Activated naive CD4-positive, alpha-beta T cell treated with anti-CD3 and anti-CD28 coated beads for 36 hours (primary cell): ENCODE results near the gene SPR. TPM values are rescaled to one million over a fixed set of nuclear protein-coding genes. Genes with fewer than 3 reads are reported as not detected.

ENCODE experiments used
- CTCF ChIA-PET: fragments of 350-600 bp; sonication (Branson Sonifier 250); formaldehyde crosslinking; loops from one replicate; lab custom pipeline; 2021; ENCODE audit warnings: antibody characterized with exemption; lab: Charles Lee
- DNase-seq: peaks from one replicate; pipeline ENCODE4 v3.0.0-alpha.2; 2020
- H3K27ac Mint-ChIP-seq: one replicate; pipeline ENCODE4 v1.8.0; 2021; ENCODE audit warnings: mild to moderate bottlenecking, mixed read lengths
- H3K27me3 Mint-ChIP-seq: one replicate; pipeline ENCODE4 v1.8.0; 2021; ENCODE audit warnings: low read depth, mixed read lengths
- H3K36me3 Mint-ChIP-seq: one replicate; pipeline ENCODE4 v1.8.0; 2021; ENCODE audit warnings: low read depth, mixed read lengths
- H3K4me1 Mint-ChIP-seq: one replicate; pipeline ENCODE4 v1.8.0; 2021; ENCODE audit warnings: low read depth, mixed read lengths
- H3K4me3 Mint-ChIP-seq: one replicate; pipeline ENCODE4 v1.8.0; 2021; ENCODE audit warnings: mild to moderate bottlenecking, moderate library complexity, mixed read lengths
- H3K9me3 Mint-ChIP-seq: one replicate; pipeline ENCODE4 v1.8.0; 2021; ENCODE audit warnings: mixed read lengths
- intact Hi-C: fragments of 100-400 bp; cut with micrococcal nuclease; formaldehyde crosslinking; loops from one replicate; pipeline ENCODE4 v1.15.1; 2023
- total RNA-seq, 2 experiments: library from RNA; stranded (reverse); gene quantifications; one replicate each; pipeline ENCODE4 v1.2.3, GENCODE V29; 2021

Gene SPR
- total RNA-seq, 2 experiments from 2014 or later, result 8.4 to 8.7 TPM

- Mint-ChIP-seq H3K36me3 (no peaks in the 10 kb centered on the region), H3K4me1 (peaks cover 30% of the 10 kb centered on the region), H3K27ac (no peak overlapping the region), H3K27me3 (peaks cover 73% of the 10 kb centered on the region), H3K9me3 (no peaks in the 10 kb centered on the region), H3K4me3 (peak overlapping the region; percentile 58)
- DNase-seq, result no peak
- CTCF ChIA-PET, result interaction anchor here (0.5 to 1.4 kb wide), 3 partner anchors 56 to 299 kb away, joined by 3 to 4 read pairs (median 3); no protein-coding TSS in a partner anchor
- intact Hi-C loops, result loop anchor here (1.0 to 5.0 kb wide), 6 partner anchors 7 to 771 kb away; partner anchors contain the start of genes CYP26B1 and SFXN5
These were observed 30.8 kb downstream of the SPR start for GRCh38 chr2:72917877-72918553.

- Mint-ChIP-seq H3K27ac (no peak overlapping the region), H3K4me3 (no peak overlapping the region), H3K9me3 (no peaks in the 10 kb centered on the region), H3K36me3 (no peaks in the 10 kb centered on the region), H3K27me3 (peaks cover 68% of the 10 kb centered on the region), H3K4me1 (peaks cover 32% of the 10 kb centered on the region)
- intact Hi-C loops, result loop anchor here (5.0 kb wide), 1 partner anchor 772 kb away; the partner anchor contains the start of gene CYP26B1
- no peak for DNase-seq
- CTCF ChIA-PET, result no interaction called here
These were observed 32.5 kb downstream of the SPR start for GRCh38 chr2:72919414-72920317.

GRCh38 chr2:72920318-72921087 lies 33.3 kb downstream of the SPR start:
- intact Hi-C loops, result no loop called here
- peak overlapping the region; percentile 55 for H3K4me3 Mint-ChIP-seq
- no peak for DNase-seq
- H3K27me3 Mint-ChIP-seq, result peaks cover 66% of the 10 kb centered on the region
- H3K4me1 Mint-ChIP-seq, result peaks cover 28% of the 10 kb centered on the region
- H3K27ac Mint-ChIP-seq, result no peak overlapping the region
- CTCF ChIA-PET, result no interaction called here
- H3K9me3 Mint-ChIP-seq, result no peaks in the 10 kb centered on the region
- no peaks in the 10 kb centered on the region for H3K36me3 Mint-ChIP-seq

GRCh38 chr2:72921088-72921851 lies 34.1 kb downstream of the SPR start:
- no peak for DNase-seq
- H3K9me3 Mint-ChIP-seq, result no peaks in the 10 kb centered on the region
- intact Hi-C loops, result no loop called here
- no peak overlapping the region for H3K4me3 Mint-ChIP-seq
- H3K27me3 Mint-ChIP-seq, result peaks cover 66% of the 10 kb centered on the region
- no peaks in the 10 kb centered on the region for H3K36me3 Mint-ChIP-seq
- CTCF ChIA-PET, result no interaction called here
- no peak overlapping the region for H3K27ac Mint-ChIP-seq
- peaks cover 26% of the 10 kb centered on the region for H3K4me1 Mint-ChIP-seq

- Mint-ChIP-seq H3K4me3 (no peak overlapping the region), H3K4me1 (peaks cover 22% of the 10 kb centered on the region), H3K27me3 (peaks cover 62% of the 10 kb centered on the region), H3K27ac (no peak overlapping the region), H3K36me3 (no peaks in the 10 kb centered on the region), H3K9me3 (no peaks in the 10 kb centered on the region)
- CTCF ChIA-PET, result no interaction called here
- intact Hi-C loops, result no loop called here
- DNase-seq, result no peak
These were observed 34.6 kb downstream of the SPR start for GRCh38 chr2:72921853-72922252.

- Mint-ChIP-seq H3K27me3 (peaks cover 54% of the 10 kb centered on the region), H3K9me3 (no peaks in the 10 kb centered on the region), H3K36me3 (no peaks in the 10 kb centered on the region), H3K4me3 (no peak overlapping the region), H3K27ac (no peak overlapping the region), H3K4me1 (peaks cover 14% of the 10 kb centered on the region)
- no peak for DNase-seq
- CTCF ChIA-PET, result interaction anchor here (1.6 kb wide), 1 partner anchor 31 kb away, joined by 4 read pairs; no protein-coding TSS in a partner anchor
- intact Hi-C loops, result no loop called here
These were observed 36.7 kb downstream of the SPR start for GRCh38 chr2:72923833-72924352.

GRCh38 chr2:72924353-72925240 lies 37.4 kb downstream of the SPR start:
- CTCF ChIA-PET, result interaction anchor here (0.9 to 2.2 kb wide), 3 partner anchors 31 to 287 kb away, joined by 4 read pairs; no protein-coding TSS in a partner anchor
- intact Hi-C loops, result loop anchor here (1.0 kb wide), 1 partner anchor 7 kb away; the partner anchor contains the start of gene EMX1
- Mint-ChIP-seq H3K36me3 (no peaks in the 10 kb centered on the region), H3K4me1 (peaks cover 10% of the 10 kb centered on the region), H3K9me3 (no peaks in the 10 kb centered on the region), H3K27ac (no peak overlapping the region), H3K4me3 (no peak overlapping the region), H3K27me3 (peaks cover 47% of the 10 kb centered on the region)
- DNase-seq, result no peak

- H3K27me3 Mint-ChIP-seq, result peaks cover 42% of the 10 kb centered on the region
- CTCF ChIA-PET, result interaction anchor here (0.7 to 3.9 kb wide), 7 partner anchors 9 to 286 kb away, joined by 3 to 26 read pairs (median 4); partner anchors contain the start of gene EMX1
- no peak overlapping the region for H3K4me3 Mint-ChIP-seq
- DNase-seq, result no peak
- intact Hi-C loops, result loop anchor here (1.0 kb wide), 1 partner anchor 8 kb away; the partner anchor contains the start of gene EMX1
- no peaks in the 10 kb centered on the region for H3K36me3 Mint-ChIP-seq
- no peaks in the 10 kb centered on the region for H3K9me3 Mint-ChIP-seq
- H3K27ac Mint-ChIP-seq, result no peak overlapping the region
- peaks cover 7% of the 10 kb centered on the region for H3K4me1 Mint-ChIP-seq
These were observed 38.2 kb downstream of the SPR start for GRCh38 chr2:72925328-72925943.

GRCh38 chr2:72926368-72926767 lies 39.2 kb downstream of the SPR start:
- H3K27ac Mint-ChIP-seq, result no peak overlapping the region
- H3K27me3 Mint-ChIP-seq, result peaks cover 36% of the 10 kb centered on the region
- H3K9me3 Mint-ChIP-seq, result no peaks in the 10 kb centered on the region
- intact Hi-C loops, result loop anchor here (2.0 kb wide), 1 partner anchor 14 kb away; no protein-coding TSS in a partner anchor
- no peak overlapping the region for H3K4me3 Mint-ChIP-seq
- CTCF ChIA-PET, result interaction anchor here (0.5 to 3.9 kb wide), 7 partner anchors 10 to 286 kb away, joined by 3 to 26 read pairs (median 4); partner anchors contain the start of gene EMX1
- no peak for DNase-seq
- no peaks in the 10 kb centered on the region for H3K36me3 Mint-ChIP-seq
- peaks cover 6% of the 10 kb centered on the region for H3K4me1 Mint-ChIP-seq
